Activated T-cell treated with anti-CD3 and anti-CD28 coated beads, Interleukin-2, amount 50 U/mL, for 1 hour (primary cell): Measurements from ENCODE around the gene CRADD.
"Not testable (repeated sequence)": the region's sequence is repeated elsewhere in the genome, so short reads cannot be mapped to it uniquely, and the experiment has no call there.

Source experiments
- DNase-seq: peaks from one replicate; pipeline ENCODE4 v3.0.0-alpha.2; 2020

The CRADD gene

DNA sequence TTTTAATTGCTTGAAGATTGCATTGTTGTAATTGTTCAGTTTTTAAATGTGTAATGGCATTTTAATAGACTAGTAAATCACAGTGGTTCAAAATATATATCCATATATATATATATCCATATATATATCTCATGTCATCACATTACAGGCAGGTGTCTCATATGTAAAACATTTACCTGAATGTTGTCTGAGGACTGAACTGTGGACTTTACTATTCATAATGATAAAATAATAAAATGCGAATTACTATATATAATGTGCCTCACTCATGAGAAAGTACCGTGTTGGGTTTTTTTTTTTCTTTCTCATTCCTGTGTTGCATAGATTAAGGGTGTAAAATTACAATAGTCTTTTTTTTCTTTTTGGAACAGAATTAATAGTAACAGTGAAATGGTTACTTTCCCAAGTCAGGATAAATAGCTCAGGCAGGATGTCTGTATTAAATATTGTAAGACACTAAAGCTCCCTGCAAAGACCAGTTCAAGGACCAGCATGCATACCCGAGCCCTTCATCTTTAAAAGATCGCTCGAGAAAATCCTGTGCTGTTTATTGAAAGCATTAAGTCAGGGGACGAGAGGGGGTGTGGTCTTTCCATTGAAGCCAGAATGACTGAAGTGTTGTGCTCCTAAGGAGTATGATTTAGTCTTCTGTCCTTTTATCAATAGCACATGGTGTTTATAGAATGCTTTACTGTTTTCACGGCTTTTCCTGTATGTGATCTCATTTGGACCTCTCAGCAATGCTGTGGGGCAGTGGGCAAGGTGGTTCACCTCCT lies 173.5 kb downstream of the CRADD start:
- DNase-seq: no peak

- DNase-seq: no peak
Observed at GRCh38 chr12:93851257-93851671, 174.1 kb downstream of the CRADD start.

DNA sequence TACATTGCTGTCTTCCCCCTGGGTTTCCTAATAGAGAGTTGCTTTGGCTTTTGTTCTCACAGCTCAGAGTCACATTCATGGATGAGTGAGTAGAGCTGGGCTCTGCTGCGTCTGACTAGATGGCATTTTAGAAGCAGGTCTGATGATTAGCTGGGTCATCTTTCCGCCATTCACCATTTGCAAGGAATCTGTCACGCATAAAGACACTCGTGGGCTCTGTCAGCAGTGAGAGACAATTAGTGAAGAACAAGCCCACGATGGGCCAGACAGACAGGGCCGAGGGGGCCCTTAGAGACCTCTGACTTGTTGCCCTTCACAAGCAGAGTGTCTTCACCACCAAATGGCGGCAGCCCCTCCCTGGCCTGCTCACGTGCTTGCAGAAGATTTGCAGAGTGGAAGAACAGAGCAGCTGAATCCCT lies 175.0 kb downstream of the CRADD start:
- no peak for DNase-seq

DNA sequence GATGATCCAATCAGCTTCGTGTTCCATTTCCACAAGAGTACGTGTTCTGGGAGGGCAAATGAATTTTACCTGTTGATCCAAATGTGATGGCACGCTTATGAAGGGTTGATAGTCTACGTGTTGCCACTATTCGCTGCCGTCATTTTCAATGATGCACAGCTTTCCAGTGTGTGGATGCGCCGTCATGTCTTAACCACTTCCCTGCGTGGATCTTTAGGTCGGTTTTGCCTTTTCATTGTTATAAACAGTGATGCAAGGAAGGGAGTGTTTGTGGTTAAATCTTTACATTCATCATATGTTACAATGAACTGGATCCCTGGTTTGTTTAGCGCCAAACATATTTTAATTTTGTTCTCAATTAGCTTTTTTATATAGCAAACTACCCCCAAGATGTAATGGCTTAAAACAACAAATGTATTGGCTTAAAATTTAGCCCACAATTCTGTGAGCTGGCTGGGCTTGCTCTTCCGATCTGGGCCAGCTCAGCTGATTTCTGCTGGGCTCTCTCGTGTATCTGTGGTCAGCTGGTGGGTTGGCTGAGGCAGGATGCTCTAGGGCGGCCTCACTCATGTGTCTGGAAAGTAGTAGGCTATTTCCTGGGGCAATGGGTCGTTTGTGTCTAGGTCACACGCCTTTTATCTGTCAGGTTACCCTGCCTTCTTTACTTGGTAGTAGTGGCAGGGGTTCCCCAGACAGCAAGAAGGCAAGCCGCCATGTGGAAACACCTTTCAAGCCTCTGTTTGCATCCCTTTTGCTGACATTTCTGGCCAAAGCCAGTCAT lies 176.7 kb downstream of the CRADD start:
- DNase-seq: no peak

DNA sequence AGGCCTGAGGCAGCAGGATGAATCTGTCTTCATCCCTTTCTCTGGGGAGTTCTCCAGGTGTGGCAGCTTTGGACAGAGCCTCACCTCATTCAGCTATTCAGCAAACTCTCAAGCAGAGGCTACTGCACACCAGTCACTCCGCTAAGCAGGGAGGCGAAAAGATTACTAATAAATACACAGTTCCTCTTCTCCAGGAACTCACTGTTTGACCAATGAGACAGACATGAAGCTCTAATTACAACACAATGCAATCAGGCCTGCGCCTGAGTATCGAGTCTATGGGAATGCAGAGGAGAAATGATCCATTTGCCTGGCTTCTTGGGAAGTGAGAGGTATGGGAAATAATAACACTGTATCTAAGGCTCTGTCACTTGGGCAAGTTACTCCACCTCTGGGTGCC lies 178.1 kb downstream of the CRADD start:
- DNase-seq: no peak

GRCh38 chr12:93856611-93857010 lies 179.4 kb downstream of the CRADD start:
- no peak for DNase-seq

- DNase-seq: no peak
Observed at GRCh38 chr12:93857279-93857938, 180.2 kb downstream of the CRADD start.

GRCh38 chr12:93857991-93858447 lies 180.8 kb downstream of the CRADD start:
- no peak for DNase-seq

DNA sequence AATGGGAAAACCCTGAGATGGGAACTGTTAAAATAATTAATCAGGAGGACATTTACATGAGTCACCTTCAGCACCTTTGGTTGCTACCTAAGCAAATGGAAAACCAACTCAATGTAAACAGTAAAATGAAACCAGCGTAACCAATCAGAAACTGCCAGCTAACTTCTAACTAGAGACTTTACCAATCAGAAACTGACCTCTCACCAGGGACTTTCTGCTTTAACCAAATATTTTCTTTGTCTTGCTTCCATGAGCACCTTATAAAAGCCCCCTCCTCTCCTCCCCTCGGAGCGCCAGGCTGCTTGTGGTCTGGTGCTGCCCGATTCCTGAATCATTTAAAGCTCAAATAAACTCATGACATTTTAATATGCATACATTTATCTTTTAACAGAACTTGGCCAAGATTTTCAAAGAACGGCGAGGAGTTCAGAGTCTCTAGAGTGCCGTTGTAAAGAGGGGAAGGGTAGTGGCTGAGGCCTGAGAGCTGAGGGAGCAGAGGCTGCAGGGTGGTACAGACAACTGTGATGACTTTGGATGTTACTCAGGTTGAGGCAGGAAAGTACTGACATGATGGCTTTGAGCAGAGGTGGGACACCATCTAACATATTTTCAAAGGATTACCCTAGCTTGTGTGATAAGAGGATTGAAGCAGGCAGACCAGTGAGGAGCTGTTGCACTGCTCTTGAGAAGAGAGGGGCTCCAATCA lies 183.6 kb downstream of the CRADD start:
- DNase-seq: no peak

- DNase-seq: no peak
Observed at GRCh38 chr12:93862424-93862823, 185.2 kb downstream of the CRADD start.

- DNase-seq: no peak
Observed at GRCh38 chr12:93865751-93866150, 188.6 kb downstream of the CRADD start.

- DNase-seq: no peak
Observed at GRCh38 chr12:93868771-93869170, 191.6 kb downstream of the CRADD start.

DNA sequence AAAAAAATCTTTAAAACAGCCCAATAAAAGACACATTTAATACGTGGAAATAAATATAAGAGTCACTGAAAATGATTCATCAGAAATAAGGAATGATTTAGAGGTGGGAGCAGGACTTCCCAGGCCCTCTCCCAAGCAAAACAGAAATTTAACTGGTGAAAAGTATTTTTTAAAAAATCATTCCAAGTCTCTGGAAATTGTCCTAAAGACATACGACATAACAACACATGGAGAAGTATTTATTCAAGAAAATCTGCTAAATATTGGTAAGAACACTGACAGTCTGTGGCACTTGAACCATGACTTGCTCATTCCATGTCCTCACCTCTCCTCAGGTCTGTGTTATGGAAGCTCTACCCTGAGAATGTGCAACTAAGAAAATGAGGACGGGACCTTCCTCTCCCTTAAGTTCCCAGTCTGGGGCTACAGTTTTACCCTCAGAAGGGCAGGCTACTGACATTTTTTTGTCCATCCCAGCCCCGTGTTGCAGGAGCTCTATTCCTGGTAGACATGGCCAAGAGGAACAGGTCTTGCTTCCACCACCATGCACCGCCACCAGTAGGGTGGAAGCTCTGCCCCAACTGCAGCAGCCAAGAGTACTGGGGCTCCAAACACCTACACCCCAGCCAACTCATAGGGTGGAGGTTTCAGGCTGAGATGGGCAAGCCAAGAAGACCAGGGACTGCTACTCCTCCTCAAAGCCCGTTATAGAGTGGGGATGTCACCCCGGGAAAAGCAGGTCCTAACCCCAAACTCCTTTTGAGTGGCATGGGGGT lies 193.0 kb downstream of the CRADD start:
- no peak for DNase-seq

- DNase-seq: not testable (repeated sequence)
Observed at GRCh38 chr12:93871566-93871965, 194.4 kb downstream of the CRADD start.

DNA sequence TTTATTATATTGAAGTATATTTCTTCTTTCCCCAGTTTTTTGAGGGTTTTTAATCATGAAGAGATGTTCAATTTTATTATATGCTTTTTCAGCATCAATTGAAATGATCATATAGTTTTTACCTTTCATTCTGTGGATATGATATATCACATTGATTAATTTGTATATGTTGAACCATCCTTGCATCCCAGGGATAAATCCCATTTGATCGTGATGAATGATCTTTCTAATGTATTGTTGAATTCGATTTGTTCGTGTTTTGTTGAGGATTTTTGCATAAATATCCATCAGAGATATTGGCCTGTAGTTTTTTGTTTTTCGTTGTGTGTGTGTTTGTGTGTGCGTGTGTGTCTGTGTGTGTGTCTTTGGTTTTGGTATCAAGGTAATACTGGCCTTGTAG lies 196.4 kb downstream of the CRADD start:
- DNase-seq: no peak

DNA sequence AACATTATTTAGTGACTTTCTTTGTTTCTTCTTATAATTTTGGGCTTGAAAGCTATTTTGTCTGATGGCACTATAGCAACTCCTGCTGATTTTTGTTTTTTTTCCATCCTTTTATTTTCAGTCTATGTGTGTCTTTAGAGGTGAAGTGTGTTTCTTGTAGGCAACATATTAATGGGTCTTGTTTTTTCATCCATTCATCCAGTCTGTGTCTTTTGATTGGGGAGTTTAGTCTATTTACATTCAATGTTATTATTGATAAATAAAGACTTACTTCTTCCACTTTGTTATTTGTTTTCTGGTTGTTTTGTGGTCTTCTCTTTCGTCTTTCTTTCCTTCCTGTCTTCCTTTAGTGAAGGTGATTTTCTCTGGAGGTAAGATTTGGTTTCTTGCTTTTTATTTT lies 198.0 kb downstream of the CRADD start:
- DNase-seq: no peak

DNA sequence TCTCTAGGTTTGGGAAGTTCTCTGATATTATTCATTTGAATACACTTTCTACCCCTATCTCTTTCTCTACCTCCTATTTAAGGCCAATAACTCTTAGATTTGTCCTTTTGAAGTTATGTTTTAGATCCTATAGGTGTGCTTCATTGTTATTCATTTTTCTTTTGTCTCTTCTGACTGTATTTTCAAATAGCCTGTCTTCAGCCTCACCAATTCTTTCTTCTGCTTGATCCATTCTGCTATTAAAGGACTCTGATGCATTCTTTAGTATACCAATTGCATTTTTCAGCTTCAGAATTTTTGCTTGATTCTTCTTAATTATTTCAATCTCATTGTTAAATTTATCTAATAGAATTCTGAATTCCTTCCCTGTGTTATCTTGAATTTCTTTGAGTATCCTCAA lies 199.2 kb downstream of the CRADD start:
- no peak for DNase-seq

DNA sequence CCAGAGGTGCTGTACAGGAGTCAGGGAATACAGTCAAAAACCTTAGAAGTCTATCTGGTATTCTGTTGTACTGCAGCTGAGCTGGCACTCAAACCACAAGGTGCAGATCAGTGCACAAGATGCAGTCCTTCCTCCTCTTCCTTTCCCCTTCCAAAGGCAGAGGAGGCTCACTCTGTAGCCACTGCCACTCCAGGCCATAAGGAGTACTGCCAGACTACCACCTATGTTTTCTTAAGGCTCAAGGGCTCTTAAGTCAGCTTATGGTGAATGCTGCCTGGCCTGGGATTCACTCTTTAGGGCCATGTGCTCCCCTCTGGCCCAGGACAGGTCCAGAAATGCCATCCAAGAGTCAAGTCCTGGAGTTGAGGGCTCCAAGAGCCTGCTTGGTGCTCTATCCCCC lies 200.3 kb downstream of the CRADD start:
- no peak for DNase-seq

DNA sequence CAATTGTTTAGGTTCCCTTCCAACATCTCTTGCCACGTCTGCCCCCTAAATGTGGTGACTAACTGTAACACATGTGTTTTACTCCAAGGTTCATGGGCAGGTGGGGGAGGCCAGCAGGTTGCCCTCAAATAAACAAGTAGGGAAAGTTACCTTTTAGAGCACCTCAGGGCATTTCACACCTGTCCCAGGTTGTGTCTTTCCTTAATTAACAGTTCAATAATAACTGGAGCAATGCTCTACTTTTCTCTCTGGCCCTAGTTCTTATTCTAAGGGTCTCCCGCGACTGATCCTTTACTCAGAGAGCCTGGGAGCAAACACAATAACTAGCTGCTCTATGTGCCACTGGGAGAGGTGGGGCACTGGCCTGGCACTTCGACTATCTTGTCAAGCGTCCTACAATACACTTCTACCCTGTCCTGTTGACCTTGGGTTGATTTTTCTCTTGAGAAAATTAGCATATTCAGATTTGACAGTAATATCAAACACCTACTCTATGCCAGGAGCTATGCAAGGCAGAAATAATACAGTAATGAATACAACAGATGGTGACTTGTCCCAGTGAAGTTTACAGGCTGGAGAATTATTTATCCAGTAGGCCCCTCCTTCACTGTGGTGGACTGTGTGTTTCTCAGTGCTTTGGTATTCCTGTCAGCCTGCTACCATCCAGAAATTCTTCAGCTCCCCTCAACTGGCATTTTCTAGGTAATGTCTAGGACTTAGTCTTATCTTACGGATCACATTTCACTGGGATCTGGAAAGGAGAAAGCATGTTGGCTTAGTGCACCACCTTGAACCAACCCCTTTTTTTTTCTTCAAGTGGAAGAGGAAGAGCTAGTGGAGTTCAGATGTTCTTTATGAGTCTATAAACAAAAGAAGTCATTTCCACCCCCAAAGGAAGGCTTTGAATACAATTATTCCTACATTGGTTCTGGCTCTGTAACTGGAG lies 202.6 kb downstream of the CRADD start:
- DNase-seq: no peak

DNA sequence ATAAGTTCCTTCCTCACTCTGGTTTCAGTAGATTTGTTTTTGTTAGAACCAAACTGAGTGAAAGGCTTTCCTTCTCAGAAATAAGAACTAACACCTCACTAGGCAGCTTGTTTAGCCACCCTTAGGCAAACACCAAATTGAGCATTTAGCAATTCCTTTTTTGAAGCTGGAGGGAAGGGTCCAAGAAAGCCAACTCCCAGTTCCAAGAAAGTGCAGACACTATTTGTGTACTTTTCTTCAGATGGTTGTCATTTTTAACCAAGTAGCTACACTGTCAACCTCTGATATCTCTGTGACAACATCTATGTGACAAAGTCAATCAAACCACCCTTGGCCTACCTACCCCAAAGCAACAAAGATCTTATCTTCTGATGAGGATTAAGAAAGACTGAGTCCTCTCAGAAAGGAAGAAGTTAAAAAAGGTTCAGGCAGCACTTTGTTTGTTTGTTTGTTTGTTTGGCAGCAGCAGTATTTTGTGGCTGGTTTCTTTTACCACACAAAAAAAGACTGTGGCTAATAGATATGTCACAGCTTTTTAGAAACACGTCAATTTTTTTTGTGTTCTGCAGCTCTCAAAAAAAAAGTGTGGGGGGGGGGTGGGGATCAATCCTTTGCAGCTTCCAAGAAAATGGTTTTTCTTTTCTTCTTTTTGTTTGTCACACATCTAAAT lies 203.8 kb downstream of the CRADD start:
- no peak for DNase-seq
